ENCODE results near the gene OSBPL3. TPM values are rescaled to one million over a fixed set of nuclear protein-coding genes. Genes with fewer than 3 reads are reported as not detected.

The OSBPL3 gene
- total RNA-seq, 6 experiments from 2014 or later, result 49.7 to 68.8 (median 63.2) TPM

GRCh38 chr7:24958399-24958798, 21.6 kb downstream of the OSBPL3 start:
- TF ChIP-seq CTCF (IDR thresholded peaks at IDR 0.05), result no peak
- H3K36me3 Mint-ChIP-seq (ENCODE audit: low read depth), result peaks cover 37% of the 10 kb centered on the region
- peaks cover 3% of the 10 kb centered on the region; the same call in 1 of the 2 replicates for H3K27me3 Mint-ChIP-seq (ENCODE audit: insufficient read depth)
- peaks cover 88% of the 10 kb centered on the region for H3K4me1 Mint-ChIP-seq (ENCODE audit: low read depth)
- no peak overlapping the region for H3K27ac Mint-ChIP-seq
- no peak overlapping the region for H3K4me3 Mint-ChIP-seq
- no peaks in the 10 kb centered on the region for H3K9me3 Mint-ChIP-seq
- DNase-seq, result no peak

- DNase-seq, result peak; percentile 60
- H3K36me3 Mint-ChIP-seq (ENCODE audit: low read depth), result peaks cover 28% of the 10 kb centered on the region
Observed at GRCh38 chr7:24956021-24956420, 24.0 kb downstream of the OSBPL3 start.

GRCh38 chr7:24955313-24955712, 24.7 kb downstream of the OSBPL3 start:
- TF ChIP-seq CTCF (IDR thresholded peaks at IDR 0.05), result no peak
- Mint-ChIP-seq H3K9me3 (no peaks in the 10 kb centered on the region), H3K27me3 (ENCODE audit: insufficient read depth) (no peaks in the 10 kb centered on the region), H3K4me1 (ENCODE audit: low read depth) (peaks cover 81% of the 10 kb centered on the region), H3K4me3 (no peak overlapping the region), H3K27ac (no peak overlapping the region), H3K36me3 (ENCODE audit: low read depth) (peaks cover 23% of the 10 kb centered on the region)
- no peak for DNase-seq

More at GRCh38 chr7:24956021-24956420, 24.0 kb downstream of the OSBPL3 start:
- peaks cover 81% of the 10 kb centered on the region for H3K4me1 Mint-ChIP-seq (ENCODE audit: low read depth)
- no peak for TF ChIP-seq CTCF (IDR thresholded peaks at IDR 0.05)
- no peaks in the 10 kb centered on the region for H3K9me3 Mint-ChIP-seq
- H3K27me3 Mint-ChIP-seq (ENCODE audit: insufficient read depth), result no peaks in the 10 kb centered on the region
- peak overlapping the region; percentile 51; the same call in 1 of the 2 replicates for H3K27ac Mint-ChIP-seq
- no peak overlapping the region for H3K4me3 Mint-ChIP-seq

GRCh38 chr7:24952464-24952863, 27.5 kb downstream of the OSBPL3 start:
- Mint-ChIP-seq H3K27me3 (ENCODE audit: insufficient read depth) (no peaks in the 10 kb centered on the region), H3K9me3 (no peaks in the 10 kb centered on the region), H3K27ac (no peak overlapping the region), H3K4me3 (no peak overlapping the region), H3K36me3 (ENCODE audit: low read depth) (peaks cover 10% of the 10 kb centered on the region), H3K4me1 (ENCODE audit: low read depth) (peaks cover 81% of the 10 kb centered on the region)
- TF ChIP-seq CTCF (IDR thresholded peaks at IDR 0.05), result no peak
- DNase-seq, result no peak

GRCh38 chr7:24951441-24951980, 28.5 kb downstream of the OSBPL3 start:
- no peak overlapping the region for H3K4me3 Mint-ChIP-seq
- H3K9me3 Mint-ChIP-seq, result no peaks in the 10 kb centered on the region
- TF ChIP-seq CTCF (IDR thresholded peaks at IDR 0.05), result no peak
- H3K27me3 Mint-ChIP-seq (ENCODE audit: insufficient read depth), result no peaks in the 10 kb centered on the region
- H3K27ac Mint-ChIP-seq, result 0 out of 2 replicates have a peak overlapping the region, but pooled peaks have one; percentile 40
- H3K4me1 Mint-ChIP-seq (ENCODE audit: low read depth), result peaks cover 81% of the 10 kb centered on the region
- no peak for DNase-seq
- peaks cover 10% of the 10 kb centered on the region for H3K36me3 Mint-ChIP-seq (ENCODE audit: low read depth)
